NK-92 treated with Interleukin-12 subunit alpha and Interleukin-12 subunit beta, amount 100 ng/mL, for 24 hours (cell line): ENCODE results near the gene MATN3.

Source experiments
- DNase-seq: peaks from one replicate; lab custom pipeline; 2025; lab: John Stamatoyannopoulos, UW

The MATN3 gene

DNA sequence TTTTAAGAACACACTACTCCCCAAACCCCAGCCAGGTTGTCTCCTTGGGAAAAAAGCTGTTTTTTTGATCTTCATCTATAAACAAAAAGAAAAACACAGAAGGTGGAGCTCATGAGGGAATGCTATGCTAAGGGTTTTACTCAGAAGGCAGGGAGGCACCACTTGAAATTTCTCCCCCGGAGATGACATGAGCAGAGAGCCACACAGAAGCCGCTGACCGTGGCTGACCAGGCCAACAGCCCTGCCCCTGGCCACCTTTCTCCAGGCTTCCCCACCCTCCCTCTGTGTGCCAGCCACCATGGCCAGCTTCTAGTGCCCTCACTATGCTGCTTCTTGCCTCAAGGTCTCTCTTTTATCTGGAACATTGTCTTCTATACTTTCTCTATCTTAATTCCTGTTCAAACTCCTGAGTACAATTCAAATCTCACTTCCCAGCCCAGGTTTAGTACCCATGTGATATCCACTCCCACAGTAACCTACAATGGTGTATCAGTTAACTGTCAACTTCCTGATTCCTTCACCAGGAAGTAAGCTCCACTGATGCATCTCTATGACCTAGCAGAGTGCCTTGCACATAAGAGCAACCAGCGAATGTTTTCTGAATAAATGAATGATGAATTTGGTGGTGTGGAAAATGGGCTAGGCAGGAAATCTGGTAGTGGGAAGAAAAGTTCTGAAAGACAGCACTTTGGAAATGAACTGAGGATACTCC, 23.6 kb upstream of the MATN3 start:
- DNase-seq = no peak

DNA sequence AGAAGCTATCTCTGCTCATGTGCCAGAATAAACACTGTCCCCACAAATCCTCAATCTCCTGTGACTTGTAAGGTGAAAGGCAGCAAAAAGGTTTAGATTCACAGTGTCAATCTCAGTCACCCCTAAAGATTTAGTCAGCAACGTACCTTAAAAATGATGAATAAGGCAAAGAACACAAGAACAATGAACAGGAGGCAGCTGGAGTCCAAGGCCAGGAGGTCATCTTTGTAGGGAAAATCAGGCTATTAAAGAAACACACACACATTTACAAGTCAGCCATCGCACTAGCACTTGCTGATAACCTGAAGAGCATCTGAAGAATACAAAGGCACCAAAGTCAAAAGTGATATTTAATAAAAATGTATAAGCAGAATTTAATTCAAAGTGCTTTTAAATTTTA, 22.4 kb upstream of the MATN3 start:
- DNase-seq = no peak

DNA sequence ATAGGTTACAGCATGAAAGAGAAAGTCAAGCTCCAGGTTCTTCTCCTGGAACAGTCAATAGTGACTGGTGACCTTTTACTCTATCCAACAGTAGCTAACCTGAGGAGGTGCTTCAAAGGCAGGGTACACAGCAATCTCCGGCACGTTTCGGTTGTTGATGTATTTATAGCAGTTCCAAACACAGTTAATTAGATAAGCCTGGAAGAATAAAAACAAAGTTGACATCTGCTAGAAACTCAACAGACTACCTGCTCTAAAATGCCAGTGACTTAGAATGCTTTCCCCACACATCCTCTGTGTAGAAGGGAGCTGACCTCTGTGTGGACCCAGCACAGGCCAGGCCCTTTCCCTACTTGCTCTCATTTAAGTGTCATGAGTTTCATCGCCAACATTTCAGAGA, 21.8 kb upstream of the MATN3 start:
- DNase-seq = no peak

DNA sequence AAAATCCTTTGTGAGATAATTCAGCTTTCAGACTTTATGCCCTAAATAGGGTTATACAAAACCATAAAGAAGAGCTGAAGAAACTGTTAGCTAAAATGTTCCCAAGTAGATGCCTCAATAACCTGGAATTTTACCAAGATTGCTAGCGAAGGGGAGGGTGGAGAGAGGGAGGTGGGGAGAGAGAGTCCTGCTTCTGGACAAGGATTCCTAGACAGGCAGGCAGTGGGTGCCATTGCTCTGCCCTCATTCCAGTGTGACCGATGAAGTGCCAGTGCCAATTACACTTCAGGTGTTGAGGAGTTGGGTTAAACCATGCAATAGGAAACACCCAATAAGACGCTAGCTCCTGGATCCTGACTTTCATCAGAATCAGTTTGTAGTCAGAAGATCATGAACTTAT, 20.9 kb upstream of the MATN3 start:
- no peak for DNase-seq

DNA sequence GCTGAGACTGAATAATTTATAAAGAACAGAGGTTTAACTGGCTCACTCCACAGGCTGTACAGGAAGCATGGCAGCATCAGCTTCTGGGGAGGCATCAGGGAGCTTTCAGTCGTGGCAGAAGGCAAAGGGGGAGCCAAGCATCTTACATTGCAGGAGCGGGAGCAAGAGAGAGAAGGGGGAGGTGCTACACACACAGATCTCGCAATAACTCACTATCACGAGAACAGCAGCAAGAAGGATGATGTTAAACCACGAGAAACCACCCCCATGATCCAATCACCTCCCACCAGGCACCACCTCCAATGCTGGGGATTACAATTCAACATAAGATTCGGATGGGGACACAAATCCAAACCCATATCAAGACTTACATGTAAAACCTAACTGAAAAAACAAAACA, 17.8 kb upstream of the MATN3 start:
- DNase-seq = no peak

DNA sequence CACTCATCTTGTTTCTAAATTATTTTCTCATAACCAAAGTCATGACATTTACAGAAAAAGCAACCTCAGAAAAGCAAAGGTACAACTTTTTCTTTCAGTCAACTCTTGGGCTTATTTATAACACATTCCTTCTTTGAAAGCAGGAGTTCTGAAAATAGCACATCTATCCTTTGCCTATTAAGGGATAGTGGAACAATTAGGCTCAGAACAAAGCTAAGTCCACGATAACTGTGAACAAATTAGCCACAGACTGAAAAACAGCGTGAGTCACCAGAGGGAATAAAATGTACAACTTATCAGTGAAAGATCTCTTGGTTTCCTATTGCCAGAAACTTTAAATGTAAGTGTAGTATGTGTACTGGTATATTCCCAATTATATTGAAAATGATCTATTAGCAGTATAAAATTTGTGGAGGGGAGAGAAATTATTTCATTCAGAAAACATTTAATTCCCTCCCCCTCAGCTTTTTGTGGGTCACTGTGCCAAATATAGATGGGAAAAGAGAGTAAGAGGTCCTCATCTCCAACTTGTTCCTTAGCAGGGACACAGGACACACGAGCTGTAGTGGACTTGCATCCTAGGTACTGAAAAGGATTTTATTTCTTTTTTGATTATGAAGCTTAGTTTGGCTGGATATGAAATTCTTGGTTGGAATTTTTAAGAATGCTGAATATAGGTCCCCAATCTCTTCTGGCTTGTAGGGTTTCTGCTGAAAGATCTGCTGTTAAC, 15.4 kb upstream of the MATN3 start:
- DNase-seq = no peak

DNA sequence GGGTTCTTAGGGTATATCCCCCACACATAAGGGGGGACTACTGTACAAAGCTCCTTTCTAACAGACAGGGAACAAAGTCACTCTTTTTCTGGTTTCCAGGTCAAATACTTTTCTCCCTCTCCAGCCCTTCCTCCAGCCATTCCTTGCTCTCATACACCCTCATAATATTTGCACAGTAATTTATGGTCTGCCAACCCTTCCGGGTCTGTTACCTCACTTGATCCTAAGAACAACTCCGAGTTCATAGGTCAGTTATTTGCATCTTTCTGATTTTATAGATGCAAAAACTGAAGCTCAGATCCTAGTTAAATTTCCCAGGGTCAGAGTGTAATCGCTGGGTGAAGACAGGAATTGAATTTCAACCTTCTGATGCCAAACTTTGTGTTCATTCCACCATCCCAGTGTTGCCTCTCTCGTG, 14.8 kb upstream of the MATN3 start:
- no peak for DNase-seq

DNA sequence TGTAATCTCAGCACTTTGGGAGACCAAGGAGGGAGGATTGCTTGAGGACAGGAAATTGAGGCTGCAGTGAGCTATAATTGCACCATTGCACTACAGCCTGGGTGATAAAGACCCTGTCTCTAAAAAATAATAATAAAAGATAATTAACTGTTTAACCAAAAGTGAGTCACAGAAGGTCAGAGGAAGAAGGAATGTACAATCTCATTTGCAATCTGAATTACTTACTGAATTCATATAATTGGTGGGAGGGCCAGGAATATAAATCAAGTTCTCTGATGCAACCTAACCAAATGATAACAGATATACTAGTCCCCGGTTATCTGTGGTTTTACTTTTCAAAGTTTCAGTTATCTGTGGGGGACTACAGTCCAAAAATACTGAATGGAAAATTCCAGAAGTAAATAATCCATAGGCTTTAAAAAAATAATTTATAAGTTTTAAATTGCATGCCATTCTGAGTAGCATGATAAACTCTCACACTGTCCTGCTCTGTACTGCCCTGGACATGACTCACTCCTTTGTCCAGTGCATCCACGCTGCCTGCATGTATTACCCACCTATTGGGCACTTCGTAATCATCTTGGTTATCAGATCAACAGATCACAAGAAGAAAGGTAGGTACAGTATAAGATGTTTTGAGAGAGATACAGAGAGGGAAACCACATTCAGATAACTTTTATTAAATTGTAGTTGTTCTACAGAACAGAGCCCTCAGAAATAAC, 12.8 kb upstream of the MATN3 start:
- no peak for DNase-seq

DNA sequence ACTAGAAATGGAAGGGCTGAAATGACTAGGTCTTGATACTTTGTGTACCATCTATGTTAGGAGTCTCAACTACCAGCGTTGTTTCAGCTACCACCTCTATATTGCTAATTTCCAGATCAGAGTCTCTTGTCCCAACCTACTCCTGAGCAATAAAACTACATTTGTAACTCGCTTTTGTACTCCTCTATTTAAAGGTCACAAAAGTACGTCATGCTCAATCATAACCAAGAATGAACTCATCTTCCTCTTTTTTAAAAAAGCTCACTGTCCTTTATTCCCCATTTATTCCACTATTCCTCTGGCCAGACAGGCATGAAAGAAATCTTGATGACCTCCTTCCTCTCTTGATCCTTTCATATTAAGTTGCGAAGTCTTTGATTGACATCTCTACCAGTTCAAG, 11.2 kb upstream of the MATN3 start:
- no peak for DNase-seq

DNA sequence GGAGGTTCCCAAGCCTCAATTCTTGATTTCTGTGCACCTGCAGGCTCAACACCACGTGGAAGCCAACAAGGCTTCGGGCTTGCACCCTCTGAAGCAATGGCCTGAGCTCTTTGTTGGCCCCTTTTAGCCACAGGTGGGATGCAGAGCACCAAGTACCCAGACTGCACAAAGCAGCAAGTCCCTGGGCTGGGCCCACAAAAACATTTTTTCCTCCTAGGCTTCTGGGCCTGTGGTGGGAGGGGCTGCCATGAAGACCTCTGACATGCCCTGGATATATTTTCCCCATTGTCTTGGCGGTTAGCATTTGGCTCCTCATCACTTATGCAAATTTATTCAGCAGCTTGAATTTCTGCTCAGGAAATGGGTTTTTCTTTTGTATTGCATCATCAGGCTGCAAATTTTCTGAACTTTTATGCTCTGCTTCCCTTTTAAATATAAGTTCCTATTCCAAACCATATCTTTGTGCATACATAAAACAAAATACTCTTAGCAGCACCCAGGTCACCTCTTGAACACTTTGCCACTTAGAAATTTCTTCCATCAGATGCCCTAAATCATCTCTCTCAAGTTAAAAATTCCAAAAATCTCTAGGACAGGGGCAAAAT, 9.0 kb upstream of the MATN3 start:
- DNase-seq = no peak

DNA sequence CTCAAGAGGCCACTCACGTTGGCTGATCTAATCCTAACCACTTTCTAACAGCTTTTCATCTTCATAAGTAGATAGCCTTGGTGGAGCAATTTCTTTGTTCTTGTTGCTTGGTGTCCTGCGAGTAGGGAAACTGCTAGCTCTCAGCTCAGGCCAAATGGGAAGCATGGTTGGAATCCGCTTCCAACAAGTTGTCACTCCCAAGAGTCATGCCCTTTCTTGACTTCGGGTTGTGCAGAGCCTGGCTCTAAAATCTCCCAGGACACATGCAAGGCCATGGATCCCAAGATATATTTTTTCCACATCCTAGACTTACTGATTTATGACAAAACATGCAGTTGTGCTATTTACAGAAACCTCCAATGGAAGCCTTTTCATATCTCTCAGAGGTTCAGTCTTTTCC, 7.3 kb upstream of the MATN3 start:
- no peak for DNase-seq

DNA sequence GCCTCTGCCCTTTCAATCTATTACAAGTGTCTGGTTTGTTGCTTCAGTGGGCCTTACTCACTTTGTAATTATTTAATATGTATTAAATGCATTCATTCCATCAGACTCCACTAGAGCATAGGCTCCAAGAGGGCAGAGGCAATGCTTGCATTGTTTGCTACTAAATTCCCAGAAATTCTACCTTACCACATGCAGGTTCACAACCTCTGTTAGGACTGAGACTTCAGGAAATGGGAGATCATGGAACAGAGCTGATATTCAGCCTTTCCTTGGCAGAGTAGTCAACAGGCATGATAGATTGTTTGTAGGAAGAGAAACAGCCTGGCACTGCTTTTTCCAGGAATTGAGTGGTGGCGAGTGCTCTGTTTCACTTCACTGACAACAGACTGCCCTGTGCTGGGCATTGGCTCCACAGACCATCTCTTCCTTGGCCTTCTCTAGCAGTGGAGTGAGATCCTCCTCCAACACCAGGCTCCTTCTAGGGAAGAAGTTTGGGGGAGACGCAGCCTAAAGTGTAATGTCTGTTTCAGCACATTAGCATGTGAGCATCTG, 6.2 kb upstream of the MATN3 start:
- DNase-seq = no peak

DNA sequence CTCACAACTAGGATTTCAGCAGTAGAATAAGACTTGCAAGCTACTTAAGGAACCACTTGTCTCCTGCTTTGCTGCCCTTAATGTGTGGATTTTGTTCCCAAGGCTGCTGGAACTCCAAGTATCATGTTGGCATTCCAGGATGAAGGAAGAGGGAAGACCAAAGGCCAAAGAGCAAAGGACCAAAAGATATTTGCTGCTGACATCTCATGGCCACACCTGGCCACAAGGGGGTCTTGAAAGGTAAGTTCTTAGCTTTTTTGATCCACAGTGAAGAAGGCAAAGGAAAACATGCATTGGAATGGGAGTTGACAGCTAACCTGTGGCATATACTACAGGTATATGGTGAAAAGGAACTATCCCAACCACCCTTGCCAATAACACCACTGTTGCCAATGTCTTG, 3.9 kb upstream of the MATN3 start:
- no peak for DNase-seq

DNA sequence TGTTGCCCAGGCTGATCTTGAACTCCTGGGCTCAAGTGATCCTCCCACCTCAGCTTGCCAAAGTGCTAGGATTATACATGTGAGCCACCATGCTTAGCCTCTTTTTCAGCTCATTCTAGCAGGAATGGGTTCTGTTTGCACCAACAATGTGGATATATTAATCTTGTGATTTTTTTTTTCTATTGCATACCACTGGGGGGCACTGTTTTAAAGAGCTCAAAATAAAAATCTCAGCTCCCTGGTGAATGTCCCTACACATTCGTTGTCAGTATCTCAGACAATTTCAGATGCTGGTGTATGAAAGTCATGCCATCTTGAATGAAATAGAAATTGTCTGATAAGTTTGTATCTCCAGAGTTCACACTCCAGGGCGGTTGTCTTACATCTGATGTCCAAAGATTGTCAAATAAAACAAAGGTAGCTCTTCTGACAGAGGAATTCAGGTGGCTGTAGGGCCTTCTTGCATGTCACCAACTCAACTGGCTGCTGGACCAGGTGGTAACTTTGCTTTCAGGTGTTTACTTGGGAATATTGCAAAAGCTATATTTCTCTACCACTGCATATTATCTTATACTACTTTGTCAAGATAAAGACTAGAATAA, 3.1 kb upstream of the MATN3 start:
- no peak for DNase-seq

DNA sequence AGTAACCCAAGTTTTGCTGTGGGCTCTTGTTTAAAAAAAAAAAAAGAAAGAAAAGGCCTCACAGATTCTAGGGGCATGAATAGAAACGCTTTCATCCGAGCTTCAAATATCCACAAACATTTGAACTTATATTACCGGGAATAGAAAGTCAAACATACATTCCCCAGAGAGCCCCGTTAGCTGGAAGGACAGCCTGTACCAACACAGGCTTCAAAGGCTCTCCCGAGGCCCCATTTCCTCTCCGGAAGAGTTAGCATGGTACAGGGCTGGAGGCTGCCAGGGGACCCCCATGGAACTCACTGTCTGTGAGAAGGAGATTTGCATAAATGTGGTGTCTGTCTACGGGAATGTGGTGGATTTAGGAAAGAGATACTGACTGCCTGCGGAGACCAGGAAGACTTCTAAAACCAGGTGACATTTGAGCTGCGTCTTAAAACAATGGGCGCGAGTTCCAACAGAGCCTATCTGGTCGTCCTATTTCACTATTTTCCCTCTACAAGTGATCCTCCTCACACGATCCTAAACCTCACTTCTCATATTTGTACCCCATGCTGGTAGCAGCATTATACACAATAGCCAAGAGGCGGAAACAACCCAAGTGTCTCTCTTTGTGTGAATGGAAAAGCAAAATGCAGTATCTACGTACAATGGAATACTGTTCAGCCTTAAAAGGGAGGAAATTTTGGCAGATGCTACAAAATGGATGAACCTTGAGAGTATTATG, 820 bp upstream of the MATN3 start:
- DNase-seq = no peak

DNA sequence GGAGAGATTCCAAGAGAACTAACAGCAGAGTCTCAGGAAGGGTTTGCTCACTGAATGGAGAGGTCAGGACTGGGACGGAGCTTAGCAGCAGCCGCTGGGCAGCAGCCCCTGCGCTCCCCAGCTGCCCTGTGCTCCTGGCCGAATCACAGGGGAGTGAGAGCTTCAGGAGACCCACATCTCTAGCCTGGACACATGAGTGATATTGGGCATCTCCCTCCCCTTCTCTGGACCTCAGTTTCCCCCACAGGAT, 511 bp downstream of the MATN3 start:
- DNase-seq = no peak

DNA sequence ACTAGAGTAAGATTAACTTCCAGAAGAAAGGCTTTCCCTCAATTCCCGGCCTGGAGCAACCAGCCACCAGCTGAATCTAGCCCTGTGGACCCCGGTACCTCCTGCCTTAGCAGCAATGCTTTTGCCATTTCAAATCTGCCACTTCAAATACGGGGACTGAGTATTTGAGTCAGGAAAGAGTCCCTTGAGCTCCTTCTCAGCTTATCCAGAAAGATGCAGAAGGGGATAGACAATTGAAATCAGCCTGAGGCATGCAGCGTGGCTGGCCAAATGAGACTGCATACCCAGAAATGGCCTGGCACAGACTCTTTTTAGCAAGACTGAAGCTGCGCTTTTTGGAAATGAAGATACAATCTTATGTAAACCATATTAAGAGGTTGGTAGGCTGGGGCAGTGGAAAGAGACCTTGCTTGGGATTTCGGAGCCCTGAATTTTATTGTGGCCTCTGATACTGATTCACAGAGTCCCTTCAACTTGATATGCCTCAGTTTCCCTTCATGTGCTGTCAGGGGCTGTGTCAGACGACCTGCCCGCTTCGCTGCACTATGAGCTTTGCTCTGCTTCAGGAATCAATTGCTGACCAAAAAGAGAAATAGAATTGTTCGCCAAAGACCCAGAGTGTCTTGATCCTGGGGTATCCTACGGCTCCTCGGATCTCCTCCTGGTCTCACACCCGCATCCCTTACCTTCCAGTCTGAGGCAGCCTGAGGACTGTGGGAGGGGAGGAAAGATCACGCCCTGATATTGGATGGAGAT, 1.0 kb downstream of the MATN3 start:
- DNase-seq = no peak

DNA sequence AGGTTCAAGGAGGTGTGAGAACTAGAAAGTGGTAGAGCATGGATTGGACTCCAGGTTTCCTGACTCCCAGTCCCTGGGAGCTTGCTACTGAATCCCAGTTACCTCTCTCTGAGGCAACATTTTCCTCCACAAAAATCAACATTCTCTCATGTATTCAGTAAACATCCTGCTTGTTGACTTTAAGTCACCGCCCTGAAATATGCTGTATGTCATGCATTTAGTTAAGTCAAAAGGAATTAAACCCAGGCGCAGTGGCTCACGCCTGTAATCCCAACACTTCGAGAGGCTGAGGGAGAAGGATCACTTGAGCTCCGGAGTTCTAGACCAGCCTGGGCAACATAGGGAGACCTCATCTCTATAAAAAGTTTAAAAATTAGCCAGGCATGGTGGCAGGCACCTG, 3.8 kb downstream of the MATN3 start:
- DNase-seq = no peak

DNA sequence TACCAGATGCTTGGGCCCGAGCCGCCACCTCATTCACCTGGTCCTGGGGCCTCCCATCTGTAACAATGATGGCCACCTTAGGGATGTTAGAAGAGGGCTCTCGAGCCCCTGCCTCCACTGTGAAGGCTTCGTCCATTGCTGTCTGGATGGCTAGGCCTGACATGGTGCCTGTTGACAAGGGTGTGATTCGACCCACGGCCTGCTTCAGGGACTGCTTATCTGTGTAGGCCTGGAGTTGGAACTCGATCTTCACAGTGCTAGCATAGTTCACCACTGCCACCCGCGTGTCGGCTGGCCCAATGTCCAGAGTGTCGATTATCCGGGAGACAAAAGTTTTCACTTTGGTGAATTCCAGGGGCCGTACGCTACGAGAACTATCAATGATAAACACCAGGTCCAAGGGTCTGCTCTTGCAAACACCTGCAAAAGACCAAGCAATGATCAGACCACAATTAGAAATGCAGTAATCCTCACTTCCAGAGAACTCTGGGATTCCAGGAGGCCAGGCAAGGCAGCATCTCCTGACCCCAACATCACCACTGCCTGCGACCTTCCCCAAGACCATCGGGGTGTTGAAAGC, 6.5 kb downstream of the MATN3 start:
- DNase-seq = no peak

DNA sequence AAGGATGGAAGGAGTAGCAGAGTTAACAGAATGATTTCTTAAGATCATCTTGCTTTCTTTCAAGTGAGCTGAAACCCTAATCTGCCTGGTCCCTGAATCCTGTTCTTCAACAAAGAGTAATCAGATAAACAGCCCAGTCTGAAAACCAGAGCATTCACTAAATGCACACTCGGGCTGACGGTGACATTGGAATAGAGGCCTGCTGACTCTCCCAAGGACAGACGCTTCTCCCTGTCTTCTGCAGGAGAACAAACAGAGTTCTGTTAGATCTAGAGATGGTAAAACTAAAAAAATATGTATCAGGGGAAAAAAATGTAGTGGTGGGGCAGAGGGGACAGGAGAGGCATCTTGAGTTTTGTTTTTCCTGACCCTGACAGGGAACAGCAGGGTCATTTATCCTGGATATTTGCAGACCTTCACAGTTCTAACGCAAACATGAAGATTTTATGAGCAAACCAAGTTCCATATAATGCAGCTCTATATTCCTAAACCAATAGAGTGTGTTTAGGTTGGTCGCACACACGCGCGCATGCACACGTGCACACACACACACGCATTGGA, 7.3 kb downstream of the MATN3 start:
- no peak for DNase-seq
